DOHH2 (cell line): ENCODE measurements around the gene PTCRA.

Experiments
- CTCF ChIP-seq: fragments of 200-600 bp; sonication (generic); IDR thresholded peaks from one replicate; pipeline ENCODE4 v1.5.1; 2014; ENCODE audit warnings: antibody characterized with exemption, mild to moderate bottlenecking, low read depth, low read length; ENCODE audit not compliant: poor library complexity, severe bottlenecking
- EZH2phosphoT487 ChIP-seq: fragments of 200-600 bp; sonication (generic); IDR thresholded peaks from 2 replicates; pipeline ENCODE4 v1.6.1; 2017; ENCODE audit warnings: borderline replicate concordance, mild to moderate bottlenecking, antibody characterized with exemption, low read length, moderate library complexity, mixed read lengths

DNA sequence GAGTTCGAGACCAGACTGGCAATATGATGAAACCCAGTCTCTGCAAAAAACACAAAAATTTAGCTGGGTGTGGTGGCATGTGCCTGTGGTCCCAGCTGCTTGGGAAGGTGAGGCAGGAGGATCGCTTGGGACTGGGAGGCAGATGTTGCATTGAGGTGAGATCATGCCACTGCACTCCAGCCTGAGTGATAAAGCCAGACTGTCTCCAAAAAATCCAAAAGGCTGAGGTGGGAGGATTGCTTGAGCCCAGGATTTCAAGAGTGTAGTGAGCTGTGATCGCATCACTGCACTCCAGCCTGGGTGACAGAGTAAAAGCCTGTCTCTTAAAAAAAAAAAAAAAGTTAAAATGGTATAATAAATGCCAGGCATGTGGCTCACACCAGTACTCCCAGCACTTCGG lies 1.3 kb upstream of the PTCRA start:
- TF ChIP-seq CTCF (no peak), EZH2phosphoT487 (no peak)
